GM11168 (cell line): ENCODE results near the gene GRID1.
"Not testable (repeated sequence)": the region's sequence is repeated elsewhere in the genome, so short reads cannot be mapped to it uniquely, and the experiment has no call there.

Source experiments
- in situ Hi-C: fragments of 300-500 bp; cut with MboI; formaldehyde crosslinking; loops from one replicate; pipeline ENCODE4 v1.12.0; 2022; ENCODE audit warnings: low sequenced_read_pairs; ENCODE audit not compliant: unreplicated experiment

The GRID1 gene

DNA sequence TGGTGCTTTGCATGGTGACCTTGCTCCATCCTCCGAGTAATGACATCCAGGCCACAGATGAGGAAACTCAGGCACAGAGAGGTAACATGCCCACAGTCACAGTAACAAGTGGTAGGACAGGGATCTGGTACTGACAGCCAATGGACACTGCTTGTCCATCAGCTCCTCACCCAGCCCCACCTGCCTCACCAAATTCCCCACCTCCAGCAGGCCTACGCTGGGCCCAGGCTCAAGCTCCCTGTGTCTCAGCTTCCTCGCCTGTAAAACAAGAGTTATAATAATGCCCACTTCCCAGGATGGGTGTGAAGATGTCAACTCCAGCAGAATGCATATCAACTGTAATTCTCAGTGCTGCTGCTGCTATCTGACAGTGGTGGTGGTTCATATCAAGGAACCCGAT lies 123.8 kb downstream of the GRID1 start:
- in situ Hi-C loops = no loop called here

DNA sequence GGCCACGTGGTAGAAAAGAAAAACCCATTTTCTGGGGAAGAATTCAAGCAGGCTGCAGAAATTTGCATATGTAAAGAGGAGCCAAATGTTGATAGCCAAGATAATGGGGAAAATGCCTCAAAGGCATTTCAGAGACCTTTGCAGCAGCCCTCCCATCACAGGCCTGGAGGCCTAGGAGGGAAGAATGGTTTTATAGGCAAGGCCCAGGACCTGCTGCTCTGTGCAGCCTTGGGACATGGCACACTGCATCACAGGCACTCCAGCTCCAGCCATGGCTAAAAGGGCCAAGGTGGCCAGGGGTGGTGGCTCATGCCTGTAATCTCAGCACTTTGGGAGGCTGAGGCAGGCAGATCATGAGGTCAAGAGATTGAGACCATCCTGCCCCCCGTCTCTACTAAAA lies 128.5 kb downstream of the GRID1 start:
- in situ Hi-C loops = not testable (repeated sequence)

DNA sequence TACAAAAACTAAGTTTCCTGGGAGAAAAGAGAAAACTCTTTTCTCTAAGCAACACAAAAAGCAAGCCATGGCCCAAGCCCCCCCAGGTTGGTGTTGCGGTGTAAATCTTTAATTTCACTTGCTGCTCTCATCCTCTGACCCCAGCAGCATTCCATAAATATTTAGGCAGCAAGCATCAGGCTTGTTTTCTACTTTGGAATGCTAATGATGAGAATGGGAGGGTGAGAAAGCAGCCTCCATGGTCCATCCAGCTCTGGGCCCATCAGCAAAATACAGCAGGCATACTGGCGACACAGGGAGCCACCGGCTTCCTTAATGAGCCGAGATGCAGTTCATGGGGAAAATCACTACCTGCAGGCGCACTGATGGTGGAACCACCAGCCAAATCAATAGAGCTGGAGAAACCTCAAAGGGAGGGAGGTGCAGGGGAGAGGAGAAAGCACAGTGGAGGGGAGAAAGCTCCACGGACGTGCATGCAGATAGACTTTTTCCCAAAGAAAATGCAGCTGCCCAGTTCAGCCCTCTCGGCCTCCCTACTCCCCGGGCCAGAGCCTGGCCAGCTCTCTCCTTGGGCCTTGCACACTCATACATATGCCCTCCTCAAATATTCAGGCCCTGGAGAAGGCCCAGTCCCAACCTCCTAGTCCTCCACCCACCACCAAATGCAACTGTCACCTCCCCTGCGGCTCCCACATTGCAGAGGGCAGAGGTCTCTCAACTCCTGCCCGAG lies 131.9 kb downstream of the GRID1 start:
- in situ Hi-C loops = no loop called here

DNA sequence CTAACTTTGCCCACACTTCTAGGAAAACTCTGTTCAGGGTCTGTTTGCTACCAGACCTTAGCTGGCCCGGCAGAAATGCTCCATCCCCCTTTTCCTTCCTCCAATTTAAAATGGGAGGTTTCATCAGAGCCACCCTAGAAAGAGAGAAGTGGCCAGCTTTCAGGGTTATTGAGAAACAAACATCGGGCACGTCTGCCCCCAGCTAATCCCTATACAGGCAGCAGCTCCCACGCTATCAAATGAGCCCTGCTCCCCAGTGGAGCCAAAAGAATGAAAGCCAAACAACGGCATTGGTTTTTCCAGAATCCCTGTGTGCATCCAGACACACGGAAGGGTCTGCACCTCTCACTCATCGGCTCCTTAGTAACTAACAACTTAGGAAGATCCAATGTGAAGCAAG lies 132.5 kb downstream of the GRID1 start:
- in situ Hi-C loops = no loop called here

DNA sequence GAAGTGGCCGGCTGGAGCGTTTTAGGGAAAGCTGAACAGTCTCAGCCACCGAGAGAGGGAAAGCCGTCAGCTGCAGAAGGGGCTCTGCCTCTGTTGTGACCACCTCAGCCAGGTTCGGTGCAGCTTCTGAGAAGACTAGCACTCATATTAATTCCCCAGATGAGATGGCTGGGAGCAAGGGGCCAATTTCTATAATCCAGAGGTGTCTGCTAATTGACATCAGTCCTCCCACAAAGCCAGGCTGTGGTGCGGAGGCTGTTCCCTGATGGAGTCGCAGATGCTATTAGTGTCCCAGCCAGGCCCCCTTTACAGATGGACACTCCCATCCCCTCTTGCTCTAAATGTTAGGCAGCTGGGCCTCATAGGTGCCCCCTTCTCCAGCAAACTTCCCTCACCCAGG lies 133.5 kb downstream of the GRID1 start:
- in situ Hi-C loops = no loop called here

DNA sequence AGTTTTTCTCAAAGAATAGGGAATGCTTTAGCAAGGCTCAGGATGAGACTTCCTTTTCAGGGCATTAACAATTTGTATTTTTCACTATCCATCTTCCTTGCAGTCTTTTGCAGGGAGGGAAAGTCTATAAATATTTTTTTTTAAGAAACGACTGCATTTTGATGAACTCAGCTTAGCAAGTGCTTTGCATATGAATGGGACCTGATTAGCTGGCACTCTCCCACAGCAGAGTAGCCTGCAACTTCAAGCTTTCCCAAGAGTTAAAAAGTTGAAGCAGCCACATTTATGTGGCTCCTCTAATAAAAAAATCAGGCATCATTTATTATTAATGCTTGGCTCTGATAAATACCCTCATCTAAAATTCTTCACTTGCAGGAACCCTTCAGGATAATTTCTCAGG lies 134.0 kb downstream of the GRID1 start:
- in situ Hi-C loops = no loop called here

DNA sequence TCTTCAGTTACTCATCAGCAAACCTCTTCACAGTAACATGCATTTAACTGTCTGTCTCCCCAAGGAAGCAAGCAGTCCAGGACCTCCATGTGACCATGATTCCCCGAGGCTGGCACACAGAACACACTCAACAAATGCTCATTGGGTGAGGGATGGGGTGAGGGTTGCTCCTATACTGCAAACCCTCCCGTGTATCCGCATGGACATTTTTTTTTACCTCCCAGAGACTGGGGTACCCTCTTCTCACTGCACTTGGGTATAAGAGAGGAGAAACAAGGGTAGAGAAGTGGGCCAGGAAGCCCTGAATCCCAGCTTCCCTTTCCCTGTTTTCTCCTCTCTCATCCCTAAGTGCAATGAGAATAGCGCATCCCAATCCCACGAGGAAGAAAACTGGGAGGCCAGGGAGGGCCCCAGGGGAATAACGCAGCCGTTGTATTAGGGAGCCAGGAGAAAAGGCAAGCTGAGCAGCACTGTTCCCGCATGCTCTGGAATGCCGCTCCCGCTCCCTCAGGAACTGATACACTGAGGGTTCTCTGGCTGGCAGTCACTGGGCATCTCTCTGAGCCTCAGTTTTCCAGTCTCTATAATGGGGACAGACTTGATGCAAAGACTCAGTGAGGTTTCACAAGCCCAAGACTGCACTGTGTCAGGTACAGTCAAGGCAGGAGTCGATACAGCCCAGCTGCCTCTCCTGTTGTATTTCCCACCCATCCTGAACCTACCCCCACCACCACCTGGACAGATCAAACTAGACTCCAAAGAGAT lies 134.6 kb downstream of the GRID1 start:
- in situ Hi-C loops = no loop called here

DNA sequence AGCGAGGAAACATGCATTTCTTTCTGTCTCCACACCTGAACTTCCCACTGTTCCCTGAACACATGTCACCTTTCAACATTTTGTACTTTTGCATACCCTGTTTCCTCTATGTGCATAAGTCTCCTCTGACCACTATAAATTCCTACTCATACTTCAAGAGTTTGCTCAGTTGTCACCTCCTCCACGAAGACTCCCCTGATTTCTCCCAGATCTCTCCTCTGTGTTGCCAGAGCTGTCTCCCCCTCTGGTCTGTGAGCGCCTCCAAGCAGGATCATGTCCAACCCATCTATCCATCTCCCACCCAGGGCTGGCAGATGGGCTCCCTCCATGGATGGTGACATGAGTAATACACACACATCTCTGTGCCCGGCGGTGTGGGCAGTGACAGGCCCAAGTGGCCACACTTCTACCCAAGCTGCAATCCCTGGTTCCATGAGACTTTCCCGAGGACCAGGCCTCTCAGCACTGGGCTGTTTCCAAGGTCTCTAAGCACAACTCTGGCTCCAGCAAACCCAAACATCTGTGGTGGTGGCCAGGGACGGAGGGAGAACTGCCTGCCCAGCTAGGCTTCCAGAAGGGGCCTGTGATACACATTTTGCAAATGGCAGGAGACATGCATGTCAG lies 135.9 kb downstream of the GRID1 start:
- in situ Hi-C loops = no loop called here

DNA sequence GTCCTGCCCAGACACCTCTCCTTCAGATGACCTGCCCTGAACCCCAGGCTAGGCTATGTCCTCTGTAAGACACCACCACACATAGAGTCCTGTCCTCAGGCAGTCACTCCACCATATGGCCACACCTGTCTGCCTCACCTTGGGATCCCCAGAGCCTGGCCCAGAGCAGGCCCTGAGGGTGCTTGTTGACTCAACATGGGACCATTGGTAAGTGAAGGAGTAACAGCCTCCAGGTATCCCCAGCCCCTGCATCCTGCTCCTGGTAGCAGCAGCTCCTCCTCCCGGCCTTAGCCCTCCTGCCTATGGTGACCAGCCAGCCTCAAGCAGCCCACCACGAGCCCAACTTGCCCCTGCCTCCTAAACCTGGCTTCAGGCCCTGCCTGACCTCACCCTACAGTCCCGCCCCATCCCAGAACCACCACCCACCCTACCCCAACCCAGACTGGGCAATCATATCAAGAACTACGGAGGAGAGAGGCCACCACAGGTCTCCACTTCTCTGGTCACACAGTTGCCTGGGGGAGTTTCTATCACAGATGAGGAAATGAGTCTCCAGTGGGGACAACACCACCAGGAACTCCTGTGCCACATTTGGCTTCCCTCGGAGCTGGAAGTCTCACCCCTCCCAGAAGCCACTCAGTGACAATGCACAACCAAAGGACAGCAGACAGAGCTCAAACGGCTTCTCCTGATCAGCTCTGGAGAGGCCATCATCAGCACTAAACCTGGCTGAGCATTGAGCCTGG lies 136.6 kb downstream of the GRID1 start:
- in situ Hi-C loops = no loop called here

DNA sequence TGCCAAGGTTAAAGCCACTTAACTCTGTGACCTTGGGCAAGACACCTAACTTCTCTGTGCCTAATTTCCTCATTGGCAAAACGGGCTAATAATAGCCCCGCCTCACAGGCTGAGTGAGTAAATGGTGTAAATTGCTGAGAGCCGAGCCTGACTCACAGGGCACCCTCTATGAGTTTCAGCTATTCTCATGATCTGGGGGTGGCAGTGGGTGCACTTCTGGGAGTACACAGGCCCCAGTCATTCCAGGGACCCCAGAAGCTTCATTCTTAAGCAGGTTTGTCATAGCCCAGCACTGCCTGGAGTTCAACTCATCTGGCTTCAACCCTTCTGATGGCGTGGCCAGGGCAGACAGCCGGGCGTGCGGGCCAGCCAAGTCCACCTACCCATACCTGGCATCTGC lies 137.2 kb downstream of the GRID1 start:
- in situ Hi-C loops = no loop called here

DNA sequence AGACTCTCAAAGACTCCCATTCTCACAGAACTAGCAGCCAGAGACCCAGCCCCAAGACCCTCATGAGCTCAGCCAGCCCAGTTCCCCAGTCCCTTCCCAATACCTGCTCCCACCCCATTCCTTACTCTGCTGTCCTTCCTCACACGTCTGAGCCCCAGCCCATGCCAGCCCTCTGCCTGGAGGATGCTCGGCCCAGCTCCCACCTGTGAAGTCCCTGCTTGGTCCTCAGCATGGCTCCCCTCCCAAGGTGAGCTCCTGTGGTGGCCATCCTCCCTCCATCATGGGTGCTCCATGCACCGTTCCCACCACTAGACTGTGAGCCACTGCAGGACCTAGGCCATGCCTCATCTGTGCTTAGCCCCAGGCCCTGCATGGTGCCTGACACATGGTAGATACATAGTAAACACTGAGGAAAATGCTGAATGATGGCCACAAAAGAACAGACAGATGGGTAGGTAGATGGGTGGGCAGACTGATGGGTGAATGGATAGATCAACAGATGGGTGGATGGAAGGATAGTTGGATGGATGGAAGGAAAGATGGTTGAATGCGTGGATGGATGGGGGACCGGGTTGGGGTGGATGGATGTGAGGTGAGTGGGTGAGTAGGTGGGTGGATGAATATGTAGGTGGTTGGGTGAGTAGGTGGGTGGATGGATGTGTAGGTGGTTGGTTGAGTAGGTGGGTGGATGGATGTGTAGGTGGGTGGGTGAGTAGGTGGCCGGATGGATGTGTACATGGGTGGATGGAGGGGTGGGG lies 138.9 kb downstream of the GRID1 start:
- in situ Hi-C loops = no loop called here

DNA sequence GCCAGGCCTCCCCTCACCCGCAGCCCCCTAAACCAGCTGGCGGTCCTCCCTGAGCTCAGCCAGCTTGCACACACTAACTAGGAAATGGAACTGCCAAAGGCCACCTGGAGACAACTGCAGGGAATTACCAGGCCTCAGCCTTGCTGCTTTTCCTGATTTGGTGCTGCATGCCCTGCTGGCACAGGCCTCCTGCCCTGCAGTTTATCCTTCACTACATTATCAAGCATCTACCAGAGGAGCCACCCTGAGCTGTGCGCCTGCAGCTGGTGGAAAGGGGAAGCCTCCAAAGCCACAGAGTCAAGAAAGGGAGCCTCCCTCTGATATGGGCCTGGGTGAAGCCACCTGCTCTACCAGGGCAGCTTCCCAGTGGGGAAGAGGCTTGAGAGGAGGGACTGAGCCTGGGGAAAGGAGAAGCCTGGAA lies 139.8 kb downstream of the GRID1 start:
- in situ Hi-C loops = no loop called here

DNA sequence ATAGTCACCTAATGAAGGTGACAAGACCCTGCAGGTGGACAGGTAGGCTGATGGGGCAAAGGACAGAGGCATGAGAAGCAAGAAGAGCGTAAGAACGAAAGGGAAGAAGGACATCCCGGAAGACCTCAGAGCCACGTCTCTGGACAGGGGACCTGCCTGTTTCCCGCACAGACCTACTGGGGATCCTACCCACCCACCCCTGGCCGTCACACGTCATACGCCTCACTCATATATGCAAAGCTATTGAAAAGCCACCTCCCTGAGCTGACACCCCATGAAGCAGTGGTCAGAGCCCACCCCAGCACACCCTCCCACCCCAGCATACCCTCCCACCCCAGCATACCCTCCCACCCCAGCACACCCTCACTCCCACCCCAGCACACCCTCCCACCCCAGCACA lies 140.6 kb downstream of the GRID1 start:
- in situ Hi-C loops = no loop called here

DNA sequence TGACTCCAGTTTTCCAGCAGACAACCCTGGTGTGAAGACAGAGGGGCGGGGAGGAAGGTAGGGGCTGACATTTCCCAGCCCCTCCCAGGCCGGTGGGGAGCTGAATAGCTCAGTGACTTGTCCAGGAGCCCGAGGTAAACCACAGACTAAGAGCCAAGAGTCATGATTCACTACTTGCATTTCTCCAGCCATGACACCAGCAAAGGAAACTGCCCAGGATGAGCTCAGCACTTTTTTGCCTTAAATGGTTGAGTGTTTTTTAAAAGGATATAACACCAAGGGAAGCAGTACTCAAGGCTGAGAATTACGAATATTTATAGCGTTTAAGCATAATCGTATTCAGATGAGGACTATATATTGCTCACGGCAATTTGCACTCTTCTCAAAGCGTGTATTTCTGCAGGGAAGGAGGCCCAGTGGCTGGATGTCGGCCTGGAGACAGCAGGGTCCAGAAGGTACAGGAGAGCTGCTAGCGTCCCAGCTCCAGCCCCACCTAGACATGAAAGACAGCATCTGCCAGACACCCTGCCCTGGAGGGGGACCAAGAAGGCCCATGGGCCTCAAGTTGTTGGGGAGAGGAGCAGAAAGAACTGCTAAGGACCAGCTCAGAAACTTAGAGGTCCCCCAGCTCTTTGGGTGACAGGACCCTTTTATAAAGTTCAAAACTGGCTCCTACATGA lies 141.4 kb downstream of the GRID1 start:
- in situ Hi-C loops = no loop called here

DNA sequence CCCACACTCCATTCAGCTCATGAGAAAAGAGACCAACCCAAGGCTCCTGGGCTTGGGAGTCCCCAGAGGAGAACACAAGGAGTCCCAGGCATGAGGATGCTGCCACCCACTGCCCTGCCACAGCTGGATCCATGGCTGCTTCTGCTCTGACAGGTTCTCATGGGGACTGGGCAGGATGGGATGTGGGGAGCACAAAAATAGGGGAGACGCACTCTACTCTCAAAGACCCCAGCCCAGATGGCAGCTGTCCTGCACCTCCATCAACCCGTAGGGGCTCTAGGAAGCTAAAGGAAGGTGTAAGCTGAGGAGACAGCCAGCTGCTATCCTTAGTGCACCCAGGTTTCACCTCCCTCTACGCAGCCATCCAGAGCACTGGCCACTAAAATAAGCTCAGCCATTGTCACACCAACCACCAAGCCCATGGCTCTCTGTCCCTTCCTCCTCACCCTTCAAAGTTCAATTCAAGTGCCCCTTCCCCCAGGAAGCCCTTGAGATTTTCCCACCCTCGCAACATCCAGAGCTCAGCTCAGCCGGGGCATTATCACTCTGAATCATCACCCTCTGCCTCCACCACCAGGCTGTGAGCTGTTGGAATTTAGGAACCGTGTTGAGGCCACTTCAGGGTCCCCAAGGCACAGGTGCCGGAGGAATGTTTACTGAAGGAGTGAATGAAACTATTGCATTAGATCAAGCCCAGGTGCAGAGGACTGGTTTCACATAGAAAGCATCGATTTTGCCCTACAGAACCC lies 142.1 kb downstream of the GRID1 start:
- in situ Hi-C loops = no loop called here

DNA sequence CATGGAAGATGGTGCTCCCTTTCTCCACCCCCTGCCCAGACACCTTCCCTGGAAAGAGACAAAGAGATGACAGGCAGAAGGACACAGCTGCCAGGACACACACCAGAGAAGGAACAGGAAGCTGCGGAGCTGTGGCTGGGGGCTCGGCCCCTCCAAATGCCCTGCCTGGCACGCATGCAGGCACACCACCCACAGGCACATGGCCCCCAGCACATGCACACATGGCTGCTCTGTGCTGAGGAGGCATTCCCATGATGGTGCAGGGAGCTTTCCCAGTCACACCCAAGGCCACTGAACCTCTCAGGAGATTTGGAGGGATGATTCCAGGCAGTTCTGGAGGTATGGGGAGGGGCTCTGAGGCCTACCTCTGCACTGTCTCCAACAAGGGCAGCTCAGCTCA lies 143.3 kb downstream of the GRID1 start:
- in situ Hi-C loops = no loop called here

DNA sequence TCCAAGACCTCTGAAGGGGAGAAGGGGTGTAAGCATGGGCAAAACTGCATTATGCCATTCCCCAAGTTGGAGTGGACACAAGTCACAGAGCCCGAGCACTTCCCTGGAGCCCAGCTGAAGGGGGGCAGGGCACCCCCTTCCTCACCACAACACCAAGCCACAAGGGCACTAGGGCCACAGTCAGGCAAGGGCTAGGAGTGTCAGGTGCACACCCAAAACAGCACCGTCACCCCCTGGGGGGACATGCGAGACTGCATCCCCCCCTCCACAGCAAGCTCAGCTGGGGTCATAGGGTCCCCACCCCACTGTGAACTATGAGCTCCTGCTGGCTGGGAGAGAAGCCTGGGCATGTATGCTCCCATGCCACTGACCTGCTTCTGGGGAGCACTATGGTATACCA lies 143.9 kb downstream of the GRID1 start:
- in situ Hi-C loops = no loop called here

DNA sequence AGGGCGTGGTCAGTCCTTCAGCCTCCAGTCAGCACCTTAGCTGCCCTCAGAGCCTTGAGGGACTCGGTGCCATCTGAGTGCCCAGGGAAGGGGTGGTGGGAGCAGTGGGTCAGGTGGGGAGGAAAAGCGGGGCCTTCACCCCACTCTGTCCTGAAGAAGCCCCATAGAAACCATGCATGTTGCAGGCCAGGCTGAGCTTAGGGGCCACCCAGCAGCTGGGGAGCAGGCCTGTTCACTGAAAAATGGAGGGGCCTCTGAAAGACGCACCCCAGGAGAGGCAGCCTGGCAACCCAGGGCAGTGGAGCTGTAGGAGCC lies 144.3 kb downstream of the GRID1 start:
- in situ Hi-C loops = no loop called here
